ENCODE data around the gene RTN4RL1. TPM values are rescaled to one million over a fixed set of nuclear protein-coding genes. Genes with fewer than 3 reads are reported as not detected.

Gene RTN4RL1
- total RNA-seq, 1 donor from 2014 or later, result 4.0 TPM

GRCh38 chr17:2068519-2069051, 43.5 kb upstream of the RTN4RL1 start:
- no peak for DNase-seq
- Histone ChIP-seq H3K4me1 (peaks cover 94% of the 10 kb centered on the region), H3K27ac (replicated peaks) (peak overlapping the region; percentile 96), H3K9me3 (replicated peaks) (no peaks in the 10 kb centered on the region), H3K27me3 (ENCODE audit: low read depth) (no peaks in the 10 kb centered on the region), H3K4me3 (no peak overlapping the region), H3K36me3 (peaks cover 23% of the 10 kb centered on the region)
- TF ChIP-seq CTCF (IDR thresholded peaks at IDR 0.05; ENCODE audit: borderline replicate concordance), result no peak
- intact Hi-C loops (cut with micrococcal nuclease), result no loop called here

- TF ChIP-seq CTCF (IDR thresholded peaks at IDR 0.05; ENCODE audit: borderline replicate concordance), result no peak
- Histone ChIP-seq H3K4me3 (no peak overlapping the region), H3K36me3 (peaks cover 24% of the 10 kb centered on the region), H3K27me3 (ENCODE audit: low read depth) (no peaks in the 10 kb centered on the region), H3K9me3 (replicated peaks) (no peaks in the 10 kb centered on the region), H3K4me1 (peaks cover 94% of the 10 kb centered on the region), H3K27ac (replicated peaks) (peak overlapping the region; percentile 96)
- DNase-seq, result no peak
- intact Hi-C loops (cut with micrococcal nuclease), result no loop called here
These were observed 42.9 kb upstream of the RTN4RL1 start for GRCh38 chr17:2068031-2068518.

- Histone ChIP-seq H3K27ac (replicated peaks) (peak overlapping the region; percentile 96), H3K4me3 (no peak overlapping the region), H3K27me3 (ENCODE audit: low read depth) (no peaks in the 10 kb centered on the region), H3K4me1 (peaks cover 94% of the 10 kb centered on the region), H3K36me3 (peaks cover 28% of the 10 kb centered on the region), H3K9me3 (replicated peaks) (no peaks in the 10 kb centered on the region)
- DNase-seq, result no peak
- no peak for TF ChIP-seq CTCF (IDR thresholded peaks at IDR 0.05; ENCODE audit: borderline replicate concordance)
- intact Hi-C loops (cut with micrococcal nuclease), result no loop called here
These were observed 42.5 kb upstream of the RTN4RL1 start for GRCh38 chr17:2067608-2068024.

GRCh38 chr17:2067048-2067561, 42.0 kb upstream of the RTN4RL1 start:
- DNase-seq, result no peak
- intact Hi-C loops (cut with micrococcal nuclease), result no loop called here
- TF ChIP-seq CTCF (IDR thresholded peaks at IDR 0.05; ENCODE audit: borderline replicate concordance), result no peak
- Histone ChIP-seq H3K9me3 (replicated peaks) (no peaks in the 10 kb centered on the region), H3K27ac (replicated peaks) (peak overlapping the region; percentile 96), H3K4me3 (no peak overlapping the region), H3K36me3 (peaks cover 29% of the 10 kb centered on the region), H3K27me3 (ENCODE audit: low read depth) (peaks cover under 1% of the 10 kb centered on the region), H3K4me1 (peaks cover 94% of the 10 kb centered on the region)

GRCh38 chr17:2065949-2066400, 40.8 kb upstream of the RTN4RL1 start:
- peaks cover 38% of the 10 kb centered on the region for H3K36me3 ChIP-seq
- DNase-seq, result no peak
- H3K27me3 ChIP-seq (ENCODE audit: low read depth), result peaks cover 12% of the 10 kb centered on the region
- intact Hi-C loops (cut with micrococcal nuclease), result no loop called here
- H3K4me3 ChIP-seq, result no peak overlapping the region
- peaks cover 94% of the 10 kb centered on the region for H3K4me1 ChIP-seq
- H3K27ac ChIP-seq (replicated peaks), result peak overlapping the region; percentile 96
- TF ChIP-seq CTCF (IDR thresholded peaks at IDR 0.05; ENCODE audit: borderline replicate concordance), result no peak
- no peaks in the 10 kb centered on the region for H3K9me3 ChIP-seq (replicated peaks)
